ENCODE data around the gene GRN. TPM values are rescaled to one million over a fixed set of nuclear protein-coding genes. Genes with fewer than 3 reads are reported as not detected.

Gene GRN
- total RNA-seq, 1 experiment from 2014 or later = 127 TPM

DNA sequence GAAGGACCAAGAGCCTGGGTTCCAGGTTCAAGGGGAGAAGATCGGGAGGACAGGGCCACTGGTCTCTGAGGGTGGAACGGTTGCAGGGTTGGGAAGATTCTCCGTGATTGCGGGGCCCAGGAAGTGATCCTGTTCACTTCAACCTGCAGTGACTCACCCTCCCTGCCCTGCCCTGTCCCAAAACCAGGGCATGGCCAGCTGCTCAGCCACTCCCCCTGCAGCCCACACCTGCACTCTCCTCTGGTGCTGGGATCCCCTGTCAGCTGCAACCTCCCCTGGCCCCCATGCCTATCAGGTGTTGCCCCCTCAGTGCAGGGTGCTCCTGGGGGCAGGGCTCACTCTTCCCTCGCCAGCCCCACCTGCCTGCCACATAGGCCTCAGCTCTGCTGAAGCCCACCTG, 35.6 kb upstream of the GRN start:
- H3K9me3 ChIP-seq (ENCODE audit: control insufficient read depth, low read depth, low read length) = no peaks in the 10 kb centered on the region
- peak; percentile 69 for DNase-seq
- no peak overlapping the region for H3K9ac ChIP-seq (ENCODE audit: extremely low read depth, insufficient read length, low read length)
- H3K79me2 ChIP-seq (ENCODE audit: insufficient read depth, low read length) = no peaks in the 10 kb centered on the region
- no CpG with 5 or more reads among the region's 5 CpGs for WGBS (ENCODE audit: extremely low coverage, insufficient read length, low lambda C conversion rate)
- no peak overlapping the region for H2AK5ac ChIP-seq (ENCODE audit: insufficient read length, low read length)
- H2BK12ac ChIP-seq (ENCODE audit: insufficient read length, low read depth, low read length) = no peak overlapping the region
- peaks cover 7% of the 10 kb centered on the region; the same call in 1 of the 2 replicates for H3K4me1 ChIP-seq (ENCODE audit: insufficient read depth, low read length)
- H4K8ac ChIP-seq (replicated peaks; ENCODE audit: insufficient read length, low read depth, low read length) = no peak overlapping the region
- no peaks in the 10 kb centered on the region for H3K79me1 ChIP-seq (ENCODE audit: insufficient read depth, low read depth, low read length, poor library complexity, severe bottlenecking)
- H3K4me3 Mint-ChIP-seq = peak overlapping the region; percentile 50 to 81
- H2AFZ ChIP-seq (ENCODE audit: low read length) = no peak overlapping the region
- no peak overlapping the region for H3K14ac ChIP-seq (ENCODE audit: insufficient read depth, low read length)
- no peak overlapping the region for H2BK5ac ChIP-seq (ENCODE audit: insufficient read length, low read length)
- 0 out of 7 replicates have a peak, but pooled peaks cover 0 to 2% (median 0%) of the 10 kb centered on the region in 3 experiments for H3K36me3 Mint-ChIP-seq (ENCODE audit: insufficient read depth in 1 of 3, low read depth in 3 of 3)
- H3K4me2 ChIP-seq (ENCODE audit: insufficient read depth, insufficient read length, low read length) = peak overlapping the region; percentile 65
- TF ChIP-seq, protein P1, sequence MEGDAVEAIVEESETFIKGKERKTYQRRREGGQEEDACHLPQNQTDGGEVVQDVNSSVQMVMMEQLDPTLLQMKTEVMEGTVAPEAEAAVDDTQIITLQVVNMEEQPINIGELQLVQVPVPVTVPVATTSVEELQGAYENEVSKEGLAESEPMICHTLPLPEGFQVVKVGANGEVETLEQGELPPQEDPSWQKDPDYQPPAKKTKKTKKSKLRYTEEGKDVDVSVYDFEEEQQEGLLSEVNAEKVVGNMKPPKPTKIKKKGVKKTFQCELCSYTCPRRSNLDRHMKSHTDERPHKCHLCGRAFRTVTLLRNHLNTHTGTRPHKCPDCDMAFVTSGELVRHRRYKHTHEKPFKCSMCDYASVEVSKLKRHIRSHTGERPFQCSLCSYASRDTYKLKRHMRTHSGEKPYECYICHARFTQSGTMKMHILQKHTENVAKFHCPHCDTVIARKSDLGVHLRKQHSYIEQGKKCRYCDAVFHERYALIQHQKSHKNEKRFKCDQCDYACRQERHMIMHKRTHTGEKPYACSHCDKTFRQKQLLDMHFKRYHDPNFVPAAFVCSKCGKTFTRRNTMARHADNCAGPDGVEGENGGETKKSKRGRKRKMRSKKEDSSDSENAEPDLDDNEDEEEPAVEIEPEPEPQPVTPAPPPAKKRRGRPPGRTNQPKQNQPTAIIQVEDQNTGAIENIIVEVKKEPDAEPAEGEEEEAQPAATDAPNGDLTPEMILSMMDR (conservative IDR thresholded peaks at IDR 0.05) = 0 out of 3 replicates have a peak, but pooled peaks have one; percentile 18
- H2BK20ac ChIP-seq (ENCODE audit: low read depth, low read length, poor library complexity, severe bottlenecking) = no peak overlapping the region
- H4K91ac ChIP-seq (ENCODE audit: insufficient read length, low read depth, low read length) = no peak overlapping the region
- H3K27ac ChIP-seq (ENCODE audit: insufficient read length, low read depth, low read length) = no peak overlapping the region
- H3K23me2 ChIP-seq (ENCODE audit: insufficient read length, low read depth, low read length, poor library complexity, severe bottlenecking) = peaks cover 9% of the 10 kb centered on the region
- H2BK120ac ChIP-seq (ENCODE audit: low read depth, low read length, poor library complexity, severe bottlenecking) = no peak overlapping the region
- H2BK15ac ChIP-seq (ENCODE audit: low read depth, low read length) = no peak overlapping the region
- H3K18ac ChIP-seq (ENCODE audit: insufficient read length, low read depth, low read length) = no peak overlapping the region
- H4K5ac ChIP-seq (ENCODE audit: insufficient read length, low read depth, low read length) = no peak overlapping the region
- H3T11ph ChIP-seq (ENCODE audit: low read length) = no peak overlapping the region
- no peak overlapping the region for H3K56ac ChIP-seq (ENCODE audit: insufficient read length, low read depth, low read length)
- H3K27me3 ChIP-seq (ENCODE audit: insufficient read depth, low read length) = peaks cover 5% of the 10 kb centered on the region; the same call in 1 of the 2 replicates
- no peak overlapping the region for H3K4ac ChIP-seq (ENCODE audit: low read depth, low read length)
- no peak overlapping the region for H3K23ac ChIP-seq (ENCODE audit: insufficient read length, low read depth, low read length)
- peaks cover 34% of the 10 kb centered on the region for H3K27me3 Mint-ChIP-seq (ENCODE audit: low read depth)
- H3K27ac Mint-ChIP-seq = no peak overlapping the region
- no peaks in the 10 kb centered on the region for H4K20me1 ChIP-seq (ENCODE audit: control insufficient read depth, insufficient read depth, insufficient read length)
- no peaks in the 10 kb centered on the region for H3K9me3 Mint-ChIP-seq
- peaks cover 34 to 49% of the 10 kb centered on the region in 2 experiments for H3K4me1 Mint-ChIP-seq

Data from H9 (cell line).